Gastrocnemius medialis (tissue), 4 donors: Measurements from ENCODE around the gene ZBTB16. TPM values are rescaled to one million over a fixed set of nuclear protein-coding genes. Genes with fewer than 3 reads are reported as not detected.

ENCODE experiments used
- ATAC-seq, 2 donors: fragments of 150-250 bp; one replicate each; pipeline ENCODE4 v1.9.1; 2016
- DNase-seq, 2 donors: peaks; one replicate each; pipeline ENCODE4 v3.0.0-alpha.2; 2019
- H3K27ac ChIP-seq, 4 donors: fragments of 200-600 bp; sonication (generic); 1 replicate in 1 of 4; 2 replicates in 3 of 4; pipeline ENCODE4 v1.5.1; 2016 to 2018; ENCODE audit warnings: mild to moderate bottlenecking in 2 of 4, moderate library complexity in 1 of 4
- H3K27me3 ChIP-seq, 3 donors: fragments of 200-600 bp; sonication (generic) in 2 of 3; 1 replicate in 1 of 3; 2 replicates in 2 of 3; pipeline versions ENCODE4 v1.5.1 to v1.6.0; 2016 to 2019; ENCODE audit warnings: mild to moderate bottlenecking in 1 of 3, moderate library complexity in 1 of 3
- H3K36me3 ChIP-seq, 2 donors: fragments of 200-600 bp; sonication (generic) in 1 of 2; one replicate each; pipeline ENCODE4 v1.5.1; 2017 to 2018
- H3K4me1 ChIP-seq, 2 donors: fragments of 200-600 bp; sonication (generic) in 1 of 2; one replicate each; pipeline ENCODE4 v1.5.1; 2016 to 2017; ENCODE audit warnings: mild to moderate bottlenecking in 2 of 2
- H3K4me3 ChIP-seq, 4 donors: fragments of 200-600 bp; sonication (generic) in 3 of 4; 1 replicate in 1 of 4; 2 replicates in 3 of 4; pipeline ENCODE4 v1.5.1; 2016 to 2019; ENCODE audit warnings: mild to moderate bottlenecking in 2 of 4
- H3K9me3 ChIP-seq, 3 donors: fragments of 200-600 bp; sonication (generic) in 2 of 3; 1 replicate in 1 of 3; 2 replicates in 2 of 3; pipeline ENCODE4 v1.5.1; 2016 to 2019
- CTCF ChIP-seq, 5 experiments: fragments of 450-650 bp in 3 of 5; fragments of 200-600 bp in 2 of 5; sonication (generic) in 2 of 5; IDR thresholded peaks in 4 of 5; conservative IDR thresholded peaks in 1 of 5; 1 replicate in 4 of 5; 2 replicates in 1 of 5; pipeline ENCODE4 v1.5.1; 2016 to 2019; ENCODE audit warnings: antibody characterized with exemption in 5 of 5, mild to moderate bottlenecking in 3 of 5, moderate library complexity in 3 of 5
- POLR2A ChIP-seq, 2 donors: fragments of 450-650 bp; IDR thresholded peaks; one replicate each; pipeline ENCODE4 v1.6.1; 2017; ENCODE audit warnings: antibody characterized with exemption in 2 of 2, mild to moderate bottlenecking in 2 of 2, moderate library complexity in 2 of 2
- in situ Hi-C, 4 donors: fragments of 200-750 bp; cut with MboI; loops; one replicate each; pipeline versions ENCODE4 v1.15.0 to v1.8.0; 2017; ENCODE audit warnings: low sequenced_read_pairs in 4 of 4
- intact Hi-C: fragments of 100-400 bp; cut with DNase I; formaldehyde crosslinking; loops from one replicate; pipeline ENCODE4 v1.15.1; 2023; ENCODE audit warnings: low total_unique reads
- total RNA-seq, 4 donors: library from RNA; depleted of rRNA; stranded (reverse); fragments of >200 nt; gene quantifications; one replicate each; pipeline versions ENCODE4 v1.1.0 to v1.2.3, GENCODE V29; 2016

Gene ZBTB16
- total RNA-seq, 4 donors from 2014 or later: 156 to 250 (median 196) TPM

DNA sequence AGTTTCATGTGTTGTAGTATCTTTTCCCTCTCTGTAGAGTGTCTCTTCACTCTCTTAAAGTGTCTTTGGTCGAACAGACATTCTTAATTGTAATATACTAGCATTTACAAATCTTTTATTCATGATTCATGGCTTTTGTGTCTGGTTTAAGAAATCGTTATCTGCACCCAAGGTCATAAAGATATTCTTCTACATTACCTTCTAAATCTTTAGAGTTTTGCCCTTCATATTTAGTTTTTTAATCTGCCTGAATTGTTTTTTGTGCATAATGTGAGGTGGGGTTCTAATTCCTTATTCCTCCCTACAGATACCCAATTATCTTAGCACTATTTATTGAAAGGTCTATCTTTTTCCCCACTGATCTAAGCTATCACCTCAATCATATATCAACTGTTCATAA, 227.6 kb downstream of the ZBTB16 start:
- Histone ChIP-seq H3K27me3 (no peaks in the 10 kb centered on the region), H3K36me3 (no peaks in the 10 kb centered on the region), H3K9me3 (no peaks in the 10 kb centered on the region), H3K4me1 (peaks cover 14 to 15% of the 10 kb centered on the region in 2 donors), H3K27ac (no peak overlapping the region), H3K4me3 (no peak overlapping the region)
- in situ Hi-C loops (loop anchor here in 2 of 4 donors (25.0 kb wide), 1 partner anchor 400 kb away; the partner anchor contains the start of gene USP28 (in 2 of the 2)), intact Hi-C loops (no loop called here)
- ATAC-seq: no peak
- TF ChIP-seq POLR2A (IDR thresholded peaks at IDR 0.05): no peak
- TF ChIP-seq CTCF (IDR thresholded peaks at IDR 0.05 in 4 of 5, conservative IDR thresholded peaks at IDR 0.05 in 1 of 5): no peak
- no peak for DNase-seq

DNA sequence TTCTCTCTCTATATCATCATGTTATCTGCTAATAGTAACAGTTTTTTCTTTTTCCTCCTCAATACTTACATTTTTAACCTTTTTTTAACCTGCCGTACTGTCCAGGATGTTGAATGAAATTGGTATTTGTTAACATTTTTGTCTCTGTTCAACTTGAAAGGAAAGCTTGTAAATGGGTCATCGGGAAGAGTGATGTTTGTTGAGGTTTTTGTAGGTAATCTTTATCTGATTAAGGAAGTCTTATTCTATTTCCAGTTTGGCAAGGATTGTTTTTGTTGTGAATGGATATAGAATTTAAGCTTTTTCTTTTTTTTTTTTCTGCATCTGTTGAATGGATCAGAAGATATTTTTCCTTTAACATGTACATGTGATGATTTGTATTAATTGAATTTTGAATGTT, 228.6 kb downstream of the ZBTB16 start:
- intact Hi-C loops (no loop called here), in situ Hi-C loops (loop anchor here in 2 of 4 donors (25.0 kb wide), 1 partner anchor 401 kb away; the partner anchor contains the start of gene USP28 (in 2 of the 2))
- ATAC-seq (no peak), DNase-seq (no peak)
- no peaks in the 10 kb centered on the region for H3K27me3 ChIP-seq
- no peak overlapping the region for H3K4me3 ChIP-seq
- peaks cover 21 to 24% of the 10 kb centered on the region in 2 donors for H3K4me1 ChIP-seq
- no peak overlapping the region for H3K27ac ChIP-seq
- H3K36me3 ChIP-seq: no peaks in the 10 kb centered on the region
- no peaks in the 10 kb centered on the region for H3K9me3 ChIP-seq
- TF ChIP-seq POLR2A (IDR thresholded peaks at IDR 0.05) (no peak), CTCF (IDR thresholded peaks at IDR 0.05 in 4 of 5, conservative IDR thresholded peaks at IDR 0.05 in 1 of 5) (no peak)

GRCh38 chr11:114289779-114290178, 230.3 kb downstream of the ZBTB16 start:
- H3K27me3 ChIP-seq: no peaks in the 10 kb centered on the region
- no peaks in the 10 kb centered on the region for H3K9me3 ChIP-seq
- H3K4me1 ChIP-seq: peaks cover 34% of the 10 kb centered on the region in 2 donors
- no peak overlapping the region for H3K4me3 ChIP-seq
- H3K36me3 ChIP-seq: no peaks in the 10 kb centered on the region
- ATAC-seq (no peak), DNase-seq (no peak)
- TF ChIP-seq CTCF (IDR thresholded peaks at IDR 0.05 in 4 of 5, conservative IDR thresholded peaks at IDR 0.05 in 1 of 5): no peak
- TF ChIP-seq POLR2A (IDR thresholded peaks at IDR 0.05): no peak
- no peak overlapping the region for H3K27ac ChIP-seq
- intact Hi-C loops (no loop called here), in situ Hi-C loops (loop anchor here in 2 of 4 donors (25.0 kb wide), 1 partner anchor 402 kb away; the partner anchor contains the start of gene USP28 (in 2 of the 2))

DNA sequence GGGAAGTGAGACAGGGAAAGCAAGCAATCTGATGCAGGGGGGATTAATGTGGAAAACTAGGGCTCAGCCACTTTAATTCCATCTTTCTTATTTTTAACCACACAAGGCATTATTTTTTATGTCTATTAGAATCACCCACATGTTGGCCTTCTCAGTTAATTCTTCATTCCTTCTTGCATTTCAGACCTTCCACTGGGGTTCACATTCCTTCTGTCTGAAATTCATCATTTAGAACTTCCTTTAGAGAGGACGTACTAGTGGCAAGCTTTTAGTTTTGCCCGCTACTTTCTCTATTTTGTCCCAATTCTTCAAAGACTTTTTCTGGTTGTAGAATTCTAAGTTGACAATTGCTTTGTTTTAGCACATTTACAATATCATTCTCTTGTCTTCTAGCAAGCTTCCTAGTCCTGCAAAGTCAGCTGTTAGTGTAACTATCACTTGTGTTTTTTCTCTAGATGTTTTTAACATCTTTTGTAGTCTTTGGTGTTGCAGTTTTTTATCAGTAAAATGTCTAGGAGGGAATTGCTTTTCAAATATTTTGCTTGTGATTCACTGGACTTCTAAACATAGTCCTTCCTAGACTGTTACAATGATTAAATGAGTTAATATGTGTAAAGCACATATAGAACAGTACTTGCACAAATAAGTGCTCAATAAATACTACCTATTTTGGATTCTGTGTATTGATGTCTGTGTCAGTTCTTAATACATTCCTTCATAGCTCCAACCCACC, 231.2 kb downstream of the ZBTB16 start:
- Histone ChIP-seq H3K27me3 (no peaks in the 10 kb centered on the region), H3K4me3 (no peak overlapping the region), H3K9me3 (no peaks in the 10 kb centered on the region), H3K27ac (peak overlapping the region in 3 of 4 donors; percentile 68 to 83 (median 83)), H3K4me1 (peaks cover 34 to 38% of the 10 kb centered on the region in 2 donors), H3K36me3 (no peaks in the 10 kb centered on the region)
- no peak for DNase-seq
- intact Hi-C loops: no loop called here
- in situ Hi-C loops: loop anchor here in 2 of 4 donors (25.0 kb wide), 1 partner anchor 403 kb away; the partner anchor contains the start of gene USP28 (in 2 of the 2)
- no peak for ATAC-seq
- TF ChIP-seq POLR2A (IDR thresholded peaks at IDR 0.05) (no peak), CTCF (IDR thresholded peaks at IDR 0.05 in 4 of 5, conservative IDR thresholded peaks at IDR 0.05 in 1 of 5) (no peak)
